CD14-positive monocyte (primary cell): ENCODE results near the gene MAFF. TPM values are rescaled to one million over a fixed set of nuclear protein-coding genes. Genes with fewer than 3 reads are reported as not detected.
A peak's percentile ranks its signal among the peaks of the same experiment; 100 is the strongest.

Experiments
- DNase-seq, 3 donors: peaks; one replicate each; pipeline ENCODE4 v3.0.0-alpha.2; 2011 to 2022
- H2AFZ ChIP-seq: 2 replicates; pipeline ENCODE4 v1.6.0; 2012; ENCODE audit warnings: mild to moderate bottlenecking, low read depth, low read length, inconsistent platforms; ENCODE audit not compliant: insufficient read depth, poor library complexity, severe bottlenecking
- H3K27ac ChIP-seq, 2 donors: 1 replicate in 1 of 2; 2 replicates in 1 of 2; pipeline ENCODE4 v1.5.1; 2012 to 2013; ENCODE audit warnings: low read length in 2 of 2, control low read depth in 1 of 2, inconsistent platforms in 1 of 2, low read depth in 1 of 2, mild to moderate bottlenecking in 1 of 2
- H3K27me3 ChIP-seq, 2 donors: one replicate each; pipeline versions ENCODE4 v1.6.0 to v1.6.1; 2011 to 2013; ENCODE audit warnings: low read length in 2 of 2; ENCODE audit not compliant: control insufficient read depth in 2 of 2, insufficient read depth in 2 of 2
- H3K36me3 ChIP-seq, 2 donors: replicated peaks in 1 of 2; 1 replicate in 1 of 2; 2 replicates in 1 of 2; pipeline versions ENCODE4 v1.5.1 to v1.6.1; 2012 to 2013; ENCODE audit warnings: low read length in 2 of 2, control low read depth in 1 of 2, inconsistent platforms in 1 of 2, mild to moderate bottlenecking in 1 of 2; ENCODE audit not compliant: insufficient read depth in 2 of 2, control insufficient read depth in 1 of 2
- H3K4me1 ChIP-seq, 2 donors: 1 replicate in 1 of 2; 2 replicates in 1 of 2; pipeline versions ENCODE4 v1.5.1 to v1.6.1; 2012 to 2013; ENCODE audit warnings: low read length in 2 of 2, control low read depth in 1 of 2, inconsistent platforms in 1 of 2, mild to moderate bottlenecking in 1 of 2, moderate library complexity in 1 of 2; ENCODE audit not compliant: insufficient read depth in 2 of 2, control insufficient read depth in 1 of 2
- H3K4me2 ChIP-seq: replicated peaks from 2 replicates; pipeline ENCODE3; 2012; ENCODE audit warnings: low read length, moderate library complexity, mild to moderate bottlenecking; ENCODE audit not compliant: poor library complexity, severe bottlenecking; ENCODE audit errors: extremely low read depth
- H3K4me3 ChIP-seq, 3 experiments: fragments of 200-600 bp in 1 of 3; sonication (generic) in 1 of 3; replicated peaks in 1 of 3; 1 replicate in 2 of 3; 2 replicates in 1 of 3; pipeline ENCODE4 v1.5.1; 2011 to 2013; ENCODE audit warnings: low read length in 3 of 3, mild to moderate bottlenecking in 3 of 3, control low read depth in 2 of 3, low read depth in 2 of 3, inconsistent platforms in 1 of 3, moderate library complexity in 1 of 3
- H3K79me2 ChIP-seq: 2 replicates; pipeline ENCODE4 v1.6.0; 2012; ENCODE audit warnings: mild to moderate bottlenecking, control low read depth, inconsistent platforms, low read length, moderate library complexity; ENCODE audit not compliant: insufficient read depth
- H3K9ac ChIP-seq: 2 replicates; pipeline ENCODE4 v1.6.0; 2017; ENCODE audit warnings: low read length, mild to moderate bottlenecking; ENCODE audit not compliant: insufficient read depth, poor library complexity, severe bottlenecking
- H3K9me3 ChIP-seq, 2 donors: replicated peaks in 1 of 2; 1 replicate in 1 of 2; 2 replicates in 1 of 2; pipeline versions ENCODE4 v1.5.1 to v1.6.1; 2012 to 2013; ENCODE audit warnings: low read length in 2 of 2, control low read depth in 1 of 2; ENCODE audit not compliant: control insufficient read depth in 1 of 2, insufficient read depth in 1 of 2
- H4K20me1 ChIP-seq: 2 replicates; pipeline ENCODE4 v1.6.0; 2012; ENCODE audit warnings: mild to moderate bottlenecking, low read length, control low read depth, moderate library complexity; ENCODE audit not compliant: insufficient read depth
- H3K27ac Mint-ChIP-seq, 7 donors: one replicate each; pipeline ENCODE4 v1.8.0; 2020; ENCODE audit warnings: mild to moderate bottlenecking in 7 of 7, mixed read lengths in 7 of 7, moderate library complexity in 6 of 7, inconsistent platforms in 2 of 7
- H3K27me3 Mint-ChIP-seq, 3 donors: one replicate each; pipeline ENCODE4 v1.8.0; 2021 to 2022; ENCODE audit warnings: low read depth in 3 of 3, mild to moderate bottlenecking in 3 of 3, mixed read lengths in 3 of 3, moderate library complexity in 3 of 3, inconsistent platforms in 1 of 3
- H3K36me3 Mint-ChIP-seq, 2 donors: one replicate each; pipeline ENCODE4 v1.8.0; 2020; ENCODE audit warnings: mixed read lengths in 2 of 2, inconsistent platforms in 1 of 2, mild to moderate bottlenecking in 1 of 2
- H3K4me1 Mint-ChIP-seq: one replicate; pipeline ENCODE4 v1.8.0; 2020; ENCODE audit warnings: mild to moderate bottlenecking, mixed read lengths
- H3K4me3 Mint-ChIP-seq, 2 donors: one replicate each; pipeline ENCODE4 v1.8.0; 2020; ENCODE audit warnings: mild to moderate bottlenecking in 2 of 2, mixed read lengths in 2 of 2, moderate library complexity in 1 of 2
- H3K9me3 Mint-ChIP-seq, 7 donors: one replicate each; pipeline ENCODE4 v1.8.0; 2020 to 2022; ENCODE audit warnings: mixed read lengths in 7 of 7, mild to moderate bottlenecking in 6 of 7, moderate library complexity in 6 of 7, inconsistent platforms in 2 of 7
- CTCF ChIP-seq: fragments of 200-600 bp; IDR thresholded peaks from one replicate; pipeline ENCODE4 v1.8.0; 2022; ENCODE audit warnings: antibody characterized with exemption, mild to moderate bottlenecking
- WGBS: methylation state at CpG from one replicate; pipeline ENCODE4 v1.1.5; 2013; ENCODE audit warnings: missing lambda C conversion rate; ENCODE audit not compliant: insufficient coverage; 5-methylcytosine and 5-hydroxymethylcytosine counted together
- intact Hi-C, 2 donors: fragments of 100-400 bp; cut with micrococcal nuclease; formaldehyde crosslinking; loops; one replicate each; pipeline versions ENCODE4 v1.15.0 to v1.15.1; 2023
- polyA plus RNA-seq, 3 donors: library from polyadenylated mRNA; depleted of rRNA in 1 of 3; unstranded in 2 of 3; stranded (reverse) in 1 of 3; fragments of 300-500 nt in 2 of 3; fragments of >200 nt in 1 of 3; fragmentation: Illumina TruSeq in 2 of 3; gene quantifications; 1 replicate in 2 of 3; 2 replicates in 1 of 3; pipeline ENCODE4 v1.2.3, GENCODE V29; 2012 to 2021

The MAFF gene
- polyA plus RNA-seq, 3 donors = 1.5 to 67.3 (median 2.0) TPM

GRCh38 chr22:38205261-38206128, 3.7 kb downstream of the MAFF start:
- Histone ChIP-seq H3K4me1 (peaks cover 21 to 41% of the 10 kb centered on the region in 2 donors), H3K27me3 (peaks cover 0 to 15% of the 10 kb centered on the region in 2 donors), H3K4me3 (no peak overlapping the region), H3K27ac (no peak overlapping the region), H3K4me2 (no peak overlapping the region), H2AFZ (no peak overlapping the region), H3K9ac (no peak overlapping the region), H3K79me2 (no peaks in the 10 kb centered on the region), H3K9me3 (no peaks in the 10 kb centered on the region), H3K36me3 (no peaks in the 10 kb centered on the region), H4K20me1 (peaks cover 63% of the 10 kb centered on the region)
- H3K4me1 Mint-ChIP-seq = peaks cover 41% of the 10 kb centered on the region
- no peak overlapping the region for H3K4me3 Mint-ChIP-seq
- TF ChIP-seq CTCF = no peak
- peaks cover 14 to 36% (median 25%) of the 10 kb centered on the region in 3 donors for H3K27me3 Mint-ChIP-seq
- intact Hi-C loops = no loop called here
- DNase-seq = no peak
- peaks cover 0 to 2% of the 10 kb centered on the region in 2 donors for H3K36me3 Mint-ChIP-seq
- H3K27ac Mint-ChIP-seq = peak overlapping the region in 1 of 7 donors; percentile 58
- 96% methylated on average over 8 of the region's 15 CpGs for WGBS
- no peaks in the 10 kb centered on the region for H3K9me3 Mint-ChIP-seq

DNA sequence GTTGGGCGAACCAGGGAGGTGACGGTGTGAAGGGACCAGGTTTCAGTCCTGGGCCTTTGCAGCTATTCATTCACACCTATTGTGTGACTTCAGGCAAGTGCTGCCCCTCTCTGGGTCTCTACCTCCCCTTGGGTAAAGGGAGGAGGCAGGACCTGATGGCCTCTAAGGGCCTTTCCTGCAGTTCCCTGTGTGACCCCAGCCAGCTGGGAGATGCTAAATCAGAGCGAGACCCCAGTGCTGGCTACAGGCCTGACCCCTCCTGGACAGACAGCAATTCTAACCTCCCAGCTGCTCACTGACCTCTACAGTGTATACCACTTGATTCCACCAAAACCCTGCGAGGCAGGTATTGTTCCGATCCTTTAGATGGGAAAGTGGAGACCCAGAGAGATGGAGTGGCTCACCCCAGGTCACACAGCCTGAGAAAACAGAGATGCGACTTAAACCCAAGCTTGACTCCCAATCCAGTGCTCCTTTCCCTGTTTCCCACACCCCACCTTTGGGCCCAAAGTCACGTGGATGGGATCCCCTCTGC, 6.2 kb downstream of the MAFF start:
- Histone ChIP-seq H3K27me3 (peaks cover 0 to 12% of the 10 kb centered on the region in 2 donors), H3K9ac (no peak overlapping the region), H4K20me1 (peaks cover 67% of the 10 kb centered on the region), H3K4me1 (peaks cover 17 to 32% of the 10 kb centered on the region in 2 donors), H3K4me3 (no peak overlapping the region), H3K9me3 (no peaks in the 10 kb centered on the region), H3K36me3 (no peaks in the 10 kb centered on the region), H3K79me2 (no peaks in the 10 kb centered on the region), H2AFZ (no peak overlapping the region), H3K4me2 (no peak overlapping the region), H3K27ac (no peak overlapping the region)
- Mint-ChIP-seq H3K27ac (no peak overlapping the region), H3K4me3 (no peak overlapping the region), H3K36me3 (peaks cover 0 to 2% of the 10 kb centered on the region in 2 donors), H3K9me3 (no peaks in the 10 kb centered on the region), H3K4me1 (peaks cover 33% of the 10 kb centered on the region), H3K27me3 (peaks cover 4 to 27% (median 22%) of the 10 kb centered on the region in 3 donors)
- intact Hi-C loops = no loop called here
- no peak for DNase-seq
- WGBS = 100% methylated on average over 3 of the region's 7 CpGs
- no peak for TF ChIP-seq CTCF
